Fibroblast of skin of back (primary cell): ENCODE results near the gene DGKI. TPM values are rescaled to one million over a fixed set of nuclear protein-coding genes. Genes with fewer than 3 reads are reported as not detected.
A peak's percentile ranks its signal among the peaks of the same experiment; 100 is the strongest.

Source experiments
- DNase-seq: peaks from one replicate; pipeline ENCODE4 v3.0.0-alpha.2; 2013
- polyA plus RNA-seq, 2 experiments: library from polyadenylated mRNA; unstranded; fragments of 120-200 nt; gene quantifications; one replicate each; pipeline ENCODE4 v1.2.1, GENCODE V29; 2013; ENCODE audit not compliant: insufficient read length in 2 of 2

DGKI gene
- polyA plus RNA-seq (2013, experiment 1 of 2; ENCODE audit: insufficient read length) = 8.2 TPM
- 5.0 TPM for polyA plus RNA-seq (2013, experiment 2 of 2; ENCODE audit: insufficient read length)

DNA sequence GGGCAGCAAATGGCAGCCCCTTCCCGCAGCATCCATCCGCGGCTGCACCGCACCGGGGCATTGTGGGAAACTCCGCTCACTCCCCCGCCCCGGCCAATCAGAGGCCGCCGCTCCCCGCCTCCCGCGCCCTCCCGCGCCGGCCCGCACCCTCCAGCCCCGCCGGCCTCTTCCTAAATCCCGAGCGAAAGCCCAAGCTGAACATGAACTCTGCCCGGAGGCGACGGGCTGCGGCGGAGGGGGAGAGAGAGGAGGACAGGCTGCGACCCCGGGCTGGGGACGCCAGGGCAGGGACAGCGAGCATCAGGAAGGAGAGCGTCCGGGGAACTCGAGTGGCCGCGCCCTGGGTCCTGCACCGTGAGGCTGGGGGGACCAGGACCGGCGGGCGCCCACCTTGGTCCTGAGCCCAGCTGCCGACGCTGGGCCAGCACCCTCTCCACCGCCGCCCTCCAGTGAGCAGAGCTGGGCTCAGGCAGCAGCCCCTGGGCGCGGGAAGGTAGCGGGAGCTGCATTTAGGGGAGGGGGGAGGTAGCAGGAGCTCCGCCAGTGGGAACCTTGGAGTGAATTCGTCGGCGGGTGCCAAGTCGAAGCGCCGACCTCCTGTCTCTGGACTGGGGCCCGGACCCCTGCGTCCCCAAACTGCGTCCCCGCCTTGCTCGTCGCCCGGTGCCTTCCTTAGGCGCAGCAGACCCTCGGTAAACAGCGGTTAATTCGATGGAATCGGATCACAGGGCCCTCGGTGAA is at the start of gene DGKI:
Gene DGKI, minus strand, starts transcription at position 148 of the 741 bp plus-strand sequence.
- peak; percentile 40 for DNase-seq

DNA sequence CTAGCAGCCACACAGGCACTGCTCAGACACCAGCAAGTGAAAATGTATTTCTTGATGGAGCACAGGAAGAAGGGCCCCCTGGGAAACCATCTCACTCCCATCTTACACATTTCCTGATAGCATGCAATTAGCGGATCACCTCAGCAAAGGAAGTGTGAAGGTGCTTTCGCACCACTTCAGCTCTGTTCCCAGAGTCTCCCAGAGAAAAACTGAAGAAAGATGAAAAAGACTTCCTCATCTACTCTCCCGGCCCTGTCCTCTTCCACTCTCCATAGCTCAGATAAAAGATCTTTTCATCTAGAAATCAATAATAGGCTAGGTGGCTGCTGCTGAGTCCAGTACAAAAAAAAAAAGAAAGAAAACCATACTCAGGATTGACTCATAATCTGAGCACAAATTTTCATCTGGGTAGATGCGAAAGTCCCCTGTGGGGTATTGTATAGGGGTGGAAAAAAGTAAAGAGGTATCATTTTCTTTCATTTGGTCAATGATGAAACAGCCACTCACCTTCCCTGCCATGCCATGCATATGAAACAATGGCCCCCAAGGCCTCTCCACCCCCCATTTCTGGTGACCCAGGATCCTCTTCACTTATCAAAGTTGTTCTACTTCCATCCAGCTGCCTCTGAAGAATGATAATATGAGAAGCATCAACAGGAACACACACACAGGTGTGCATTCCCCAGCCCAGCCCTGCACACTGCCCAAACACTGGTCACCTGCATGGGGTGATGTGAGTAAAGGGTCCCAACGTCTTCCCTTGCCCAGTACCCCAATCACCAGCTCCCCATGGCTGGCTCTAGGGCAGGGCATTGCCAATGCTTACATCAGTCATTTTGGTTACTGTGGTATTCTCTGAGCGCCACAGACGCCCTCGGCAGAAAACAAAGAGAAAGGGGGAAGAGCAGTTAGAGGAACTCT is 48.8 kb upstream of the DGKI start:
- no peak for DNase-seq

- DNase-seq = no peak
These were observed 46.5 kb upstream of the DGKI start for GRCh38 chr7:137893143-137893742.

DNA sequence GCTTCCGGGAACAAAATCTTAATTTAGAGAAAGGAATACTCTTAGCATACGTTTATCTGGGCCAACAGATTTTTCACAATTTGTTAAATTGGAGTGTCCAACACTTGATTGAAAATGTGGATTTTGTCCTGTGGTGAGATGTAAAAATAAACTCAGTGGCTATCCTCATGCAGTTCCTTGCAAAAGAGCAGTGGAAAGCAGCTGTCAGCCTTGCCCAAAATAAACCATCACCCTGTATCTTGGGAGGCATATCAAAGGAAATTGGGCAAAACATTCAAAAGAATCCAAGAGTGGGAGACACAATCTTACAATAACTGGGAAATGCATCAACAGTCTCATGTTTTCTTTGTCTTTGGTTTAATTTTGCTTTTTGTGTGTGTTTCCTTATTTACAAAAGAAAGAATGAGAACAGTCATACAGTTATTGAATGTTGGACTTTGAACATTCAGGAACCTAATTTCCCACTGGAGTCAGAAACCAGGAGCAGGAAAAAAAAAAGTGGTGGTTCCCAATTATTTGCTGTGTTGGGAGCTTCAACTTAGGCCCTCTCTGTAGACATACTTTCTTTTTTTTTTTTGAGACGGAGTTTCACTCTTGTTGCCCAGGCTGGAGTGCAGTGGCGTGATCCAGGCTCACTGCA is 44.4 kb upstream of the DGKI start:
- DNase-seq = no peak

GRCh38 chr7:137890449-137890921 is 43.7 kb upstream of the DGKI start:
- peak; percentile 21 for DNase-seq

DNA sequence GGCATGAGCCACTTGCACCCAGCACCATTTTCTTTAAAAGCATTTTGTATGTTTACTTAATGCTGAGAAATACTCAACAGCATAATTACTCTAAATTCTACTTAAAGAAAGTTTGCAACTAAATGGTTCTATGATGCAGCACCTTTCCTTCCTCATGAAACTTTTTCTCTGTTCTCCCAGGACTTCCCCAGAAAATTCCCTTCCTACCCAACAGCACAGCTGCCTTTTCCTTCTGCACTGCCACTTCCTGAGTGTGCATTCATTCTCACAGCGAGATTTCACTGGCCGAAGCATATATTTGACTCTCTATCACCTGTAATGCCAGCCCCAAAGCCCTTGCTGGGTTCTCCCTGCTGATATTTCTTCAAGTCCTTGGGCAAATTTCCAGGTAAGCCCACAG is 41.5 kb upstream of the DGKI start:
- DNase-seq = no peak

GRCh38 chr7:137886746-137887145 is 40.0 kb upstream of the DGKI start:
- DNase-seq = peak; percentile 83

DNA sequence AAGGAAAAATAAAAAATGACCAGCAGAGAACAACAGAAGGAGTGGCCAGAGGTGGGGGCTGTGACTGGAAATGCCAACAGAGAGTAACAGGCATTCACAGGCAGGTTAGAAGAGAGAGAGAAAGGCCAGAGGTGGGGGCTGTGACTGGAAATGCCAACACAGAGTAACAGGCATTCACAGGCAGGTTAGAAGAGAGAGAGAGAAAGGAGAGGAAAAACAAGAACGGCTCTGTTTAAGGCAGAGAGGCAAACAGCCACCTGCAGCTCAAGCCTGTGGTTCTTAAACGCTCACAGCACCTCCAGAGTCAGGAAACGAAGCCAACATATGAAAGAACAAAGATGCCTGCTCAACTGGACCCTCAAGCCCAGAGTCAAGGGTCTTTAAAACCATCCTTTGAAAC is 39.5 kb upstream of the DGKI start:
- no peak for DNase-seq

DNA sequence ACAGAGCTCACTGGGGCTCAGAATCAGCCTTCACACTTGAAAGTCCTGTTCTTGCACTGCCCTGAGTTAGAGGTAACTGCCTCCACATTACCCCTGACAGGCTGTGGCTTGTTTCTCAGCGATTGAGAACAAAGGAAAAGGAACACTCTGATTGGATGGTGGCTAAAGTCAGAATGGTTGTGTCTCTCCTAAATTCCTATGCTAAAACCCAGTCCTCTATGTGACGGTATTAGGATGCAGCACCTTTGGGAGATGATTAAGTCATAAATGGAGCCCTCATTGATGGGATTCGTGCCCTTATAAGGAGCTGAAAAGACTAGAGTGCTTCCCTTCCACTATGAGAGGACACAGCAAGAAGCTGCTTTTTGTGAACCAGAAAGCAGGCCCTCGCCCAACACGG is 38.9 kb upstream of the DGKI start:
- DNase-seq = peak; percentile 50

GRCh38 chr7:137882806-137883205 is 36.0 kb upstream of the DGKI start:
- peak; percentile 79 for DNase-seq

DNA sequence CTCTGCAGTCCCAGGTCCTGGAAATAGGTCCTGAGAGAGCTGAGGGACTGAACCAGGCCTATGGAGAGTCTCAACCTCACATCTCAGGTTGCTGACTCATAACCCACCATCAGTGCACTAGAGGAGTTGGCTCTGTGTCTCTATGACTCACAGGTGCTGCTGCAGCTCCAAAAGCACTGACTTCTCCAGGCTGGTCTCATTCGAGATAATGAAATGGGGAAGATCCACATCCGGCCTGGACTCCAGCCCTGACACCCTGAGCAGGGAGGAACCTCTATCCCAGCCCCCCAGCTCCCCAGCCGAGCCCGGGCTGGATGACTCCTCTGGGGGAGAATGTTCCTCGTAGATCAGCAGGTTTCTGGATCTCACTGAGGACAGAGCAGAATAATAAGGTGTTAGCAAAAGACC is 35.5 kb upstream of the DGKI start:
- DNase-seq = peak; percentile 100

DNA sequence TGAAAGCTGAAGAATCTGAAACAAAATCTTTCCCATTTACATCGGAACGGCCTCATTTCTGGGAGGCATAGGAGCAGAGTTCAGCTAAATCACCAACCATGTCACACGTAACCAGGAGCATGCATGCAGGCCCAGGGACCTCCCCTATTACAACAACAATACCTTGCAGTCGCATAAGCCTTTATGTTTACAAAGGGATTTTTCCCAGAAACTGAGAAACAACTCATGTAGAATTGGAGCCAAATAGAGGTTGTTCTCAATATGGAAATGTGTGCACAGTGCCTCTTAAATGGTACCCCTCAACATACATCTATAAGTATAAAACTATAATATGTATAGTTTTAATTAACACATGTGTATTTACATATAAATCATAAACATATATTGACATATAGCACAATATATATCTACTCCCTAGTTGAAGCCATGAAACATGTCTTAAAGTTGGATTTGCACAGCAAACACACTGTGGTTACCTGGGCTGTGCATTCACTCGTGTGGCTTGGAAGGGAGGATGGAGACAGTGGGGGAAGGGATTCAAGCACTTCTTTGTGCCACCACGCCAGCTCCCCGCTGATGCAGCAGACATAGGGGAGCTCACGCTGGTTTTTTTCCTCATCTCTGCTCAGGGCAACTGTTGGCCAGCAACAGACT is 35.0 kb upstream of the DGKI start:
- no peak for DNase-seq

DNA sequence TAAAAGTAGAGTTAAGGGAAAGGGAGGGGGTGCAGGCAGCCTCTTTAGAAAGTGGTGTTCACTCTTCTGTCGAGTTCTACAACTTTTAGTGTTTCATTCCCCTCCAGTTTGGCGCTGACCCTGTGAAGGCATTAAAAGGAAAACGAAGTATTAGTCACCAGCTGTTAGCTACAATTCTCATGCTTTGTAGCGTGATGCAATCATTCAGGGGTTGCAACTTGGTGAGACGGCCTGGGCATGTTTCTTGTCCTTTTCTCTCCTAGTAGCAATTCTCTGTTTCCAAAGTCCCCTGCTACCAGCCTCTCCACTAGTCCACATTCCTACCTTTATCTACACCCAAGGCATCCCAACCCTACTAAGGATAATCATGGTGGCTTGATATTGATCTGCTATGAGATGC is 33.7 kb upstream of the DGKI start:
- DNase-seq = peak; percentile 87

DNA sequence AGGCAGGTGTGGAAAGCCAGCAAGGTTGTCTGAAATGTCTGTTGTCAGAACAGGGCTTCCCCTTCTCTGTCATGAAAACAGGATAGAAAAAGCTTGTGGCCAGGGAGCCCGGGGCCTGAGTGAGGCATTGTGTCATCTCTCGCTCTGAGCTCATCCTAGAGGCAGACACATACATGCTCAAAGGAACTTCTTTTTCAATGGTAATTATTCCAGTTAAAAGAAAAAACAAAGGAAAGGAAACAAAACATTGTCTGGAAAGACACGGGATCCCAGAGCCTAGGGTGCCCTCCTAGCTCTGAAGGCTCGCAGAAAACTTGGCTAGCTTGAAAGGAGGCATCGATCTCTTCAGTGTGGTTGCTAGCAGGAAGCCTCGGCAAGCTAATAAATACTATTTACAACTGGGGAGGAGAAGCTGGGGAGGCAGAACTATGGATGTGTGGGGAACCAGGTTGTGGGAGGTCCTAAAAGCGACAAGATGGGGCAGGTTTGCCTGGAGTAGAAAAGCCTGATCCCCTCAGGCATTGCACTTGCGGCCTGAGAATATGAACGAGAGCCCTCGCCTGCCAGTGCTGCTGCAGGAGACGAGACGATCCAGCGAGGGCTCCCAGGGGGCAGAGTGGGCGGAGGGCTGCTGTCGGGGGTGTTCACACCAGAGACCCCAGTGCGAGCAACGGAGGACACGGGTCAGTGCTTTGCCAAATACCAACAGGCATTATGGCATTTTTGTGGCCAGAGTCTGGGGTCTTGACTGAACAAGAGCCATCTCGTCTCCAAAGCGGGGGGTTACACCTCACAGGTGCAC is 32.8 kb upstream of the DGKI start:
- DNase-seq = peak; percentile 68

GRCh38 chr7:137878333-137878961 is 31.7 kb upstream of the DGKI start:
- no peak for DNase-seq

DNA sequence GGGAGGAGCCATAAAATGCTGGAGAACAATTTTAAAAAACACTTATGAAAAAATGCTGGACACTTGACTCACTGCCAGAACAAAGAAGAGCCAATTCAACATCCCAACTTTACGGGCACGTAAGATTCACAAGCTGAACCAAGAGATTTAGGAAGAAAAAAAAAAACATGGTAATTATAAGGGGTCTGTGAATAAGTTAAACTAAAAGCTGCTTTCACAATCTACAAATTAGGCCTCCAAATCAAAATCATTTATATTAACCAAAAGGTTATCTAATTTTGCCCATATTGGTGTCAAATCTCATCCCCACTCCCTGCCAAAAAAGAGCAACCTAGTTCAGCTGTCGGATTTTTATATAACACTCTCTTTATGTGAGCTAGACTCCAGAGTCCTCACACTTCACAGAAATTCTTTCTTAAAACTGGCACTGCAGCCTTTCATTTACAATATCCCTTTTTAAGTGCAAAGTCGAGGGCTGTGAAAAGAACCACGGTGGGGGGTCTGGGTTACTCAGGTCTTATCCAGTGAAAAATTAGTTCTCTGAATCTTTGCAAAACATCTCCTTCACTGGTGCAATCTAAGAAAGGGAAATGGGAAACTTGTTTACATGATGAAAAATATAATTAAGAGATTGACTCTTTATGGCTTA is 30.4 kb upstream of the DGKI start:
- DNase-seq = no peak

DNA sequence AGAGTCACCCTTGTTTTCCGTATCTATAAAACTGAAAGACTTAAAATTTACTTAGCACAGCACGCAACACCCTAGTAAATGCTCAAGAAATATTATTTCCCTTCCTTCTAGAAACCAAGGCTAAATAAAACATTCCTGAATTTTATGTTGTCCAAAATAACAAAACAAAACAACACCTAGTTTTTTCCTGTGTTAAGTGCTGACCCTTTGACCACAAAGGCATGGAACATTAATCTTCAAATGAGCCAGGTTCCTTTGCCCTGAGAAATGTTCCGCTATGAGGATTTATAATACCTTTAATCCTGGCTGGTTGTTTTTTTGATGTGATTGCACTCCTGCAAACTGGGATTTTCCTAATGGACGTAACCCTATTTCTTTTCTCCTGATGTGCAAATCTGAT is 29.0 kb upstream of the DGKI start:
- DNase-seq = no peak

DNA sequence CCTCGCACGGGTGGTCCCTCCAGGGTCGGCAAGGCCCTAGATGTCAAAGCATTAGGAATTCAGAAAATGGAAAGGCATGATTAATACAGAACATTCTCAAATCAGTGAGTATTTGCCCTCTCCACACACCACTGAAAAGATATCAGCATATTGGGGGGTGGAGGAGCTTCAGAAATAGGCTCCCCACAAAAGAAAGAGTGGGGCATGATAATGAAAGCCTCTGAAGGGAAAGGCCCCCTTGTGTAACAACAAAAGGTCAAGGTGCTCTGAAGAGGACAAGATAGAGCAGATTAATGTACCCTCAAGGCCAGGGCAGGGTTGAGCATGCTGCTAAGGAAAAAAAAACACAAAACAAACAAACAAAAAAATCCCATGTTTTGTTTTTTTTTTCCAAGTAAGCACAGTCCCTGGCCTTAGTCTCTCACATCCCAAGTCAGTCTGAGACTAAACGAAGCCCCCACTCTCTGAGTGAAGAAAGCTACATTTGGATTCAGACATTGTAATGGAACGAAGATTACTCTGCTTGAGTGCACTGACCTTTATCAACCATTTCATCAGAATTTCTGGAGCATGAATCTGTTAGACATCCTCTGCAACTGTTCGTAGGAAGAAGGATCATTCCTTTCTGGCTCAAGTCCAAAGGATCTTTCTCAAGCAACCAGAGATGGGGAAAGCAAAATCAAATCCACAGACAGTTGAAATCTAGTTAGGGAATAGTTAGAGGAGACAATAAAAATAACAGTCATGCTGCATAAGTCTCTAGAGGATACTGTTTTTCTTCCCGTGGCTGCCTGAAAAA is 27.4 kb upstream of the DGKI start:
- DNase-seq = peak; percentile 98

GRCh38 chr7:137873524-137873923 is 26.8 kb upstream of the DGKI start:
- peak; percentile 98 for DNase-seq
